ENCODE data around the gene TENT4A.

The TENT4A gene

GRCh38 chr5:6740586-6741150 lies 27.4 kb downstream of the TENT4A start:
- Histone ChIP-seq H3K18ac (ENCODE audit: low read length) (no peak overlapping the region), H4K8ac (ENCODE audit: low read depth, low read length) (no peak overlapping the region), H4K5ac (ENCODE audit: low read length) (no peak overlapping the region), H2AK5ac (ENCODE audit: low read length) (no peak overlapping the region), H2BK15ac (replicated peaks; ENCODE audit: low read depth) (no peak overlapping the region), H3K79me2 (ENCODE audit: control insufficient read depth, insufficient read depth, low read length) (peaks cover 9% of the 10 kb centered on the region), H3K56ac (ENCODE audit: low read length) (no peak overlapping the region), H2BK120ac (ENCODE audit: low read depth, low read length) (no peak overlapping the region), H3K9ac (ENCODE audit: low read length) (no peak overlapping the region), H3K4me2 (ENCODE audit: low read length) (no peak overlapping the region), H3K4me1 (ENCODE audit: control insufficient read depth, low read depth, low read length) (no peaks in the 10 kb centered on the region), H2BK5ac (ENCODE audit: low read length) (no peak overlapping the region), H3K27me3 (ENCODE audit: insufficient read depth, low read length, poor library complexity) (no peaks in the 10 kb centered on the region), H3K23ac (ENCODE audit: low read length) (no peak overlapping the region), H3K4me3 (ENCODE audit: low read length) (no peak overlapping the region), H3K4ac (ENCODE audit: low read depth, low read length) (no peak overlapping the region), H3K36me3 (ENCODE audit: control insufficient read depth, insufficient read depth, low read length) (peaks cover 2% of the 10 kb centered on the region), H3K79me1 (ENCODE audit: low read length) (peaks cover 8% of the 10 kb centered on the region), H3K27ac (ENCODE audit: low read depth, low read length) (no peak overlapping the region)
- DNase-seq = no peak
- WGBS (ENCODE audit: extremely low coverage, insufficient coverage, low lambda C conversion rate) = no CpG with 5 or more reads among the region's 12 CpGs

- Histone ChIP-seq H3K56ac (ENCODE audit: low read length) (no peak overlapping the region), H3K27ac (ENCODE audit: low read depth, low read length) (no peak overlapping the region), H3K79me2 (ENCODE audit: control insufficient read depth, insufficient read depth, low read length) (peaks cover 3% of the 10 kb centered on the region), H4K8ac (ENCODE audit: low read depth, low read length) (no peak overlapping the region), H2BK5ac (ENCODE audit: low read length) (no peak overlapping the region), H3K18ac (ENCODE audit: low read length) (no peak overlapping the region), H2AK5ac (ENCODE audit: low read length) (no peak overlapping the region), H2BK15ac (replicated peaks; ENCODE audit: low read depth) (no peak overlapping the region), H3K4ac (ENCODE audit: low read depth, low read length) (no peak overlapping the region), H3K9ac (ENCODE audit: low read length) (no peak overlapping the region), H3K4me1 (ENCODE audit: control insufficient read depth, low read depth, low read length) (no peaks in the 10 kb centered on the region), H4K5ac (ENCODE audit: low read length) (no peak overlapping the region), H2BK120ac (ENCODE audit: low read depth, low read length) (no peak overlapping the region), H3K4me2 (ENCODE audit: low read length) (no peak overlapping the region), H3K36me3 (ENCODE audit: control insufficient read depth, insufficient read depth, low read length) (peaks cover 3% of the 10 kb centered on the region), H3K23ac (ENCODE audit: low read length) (no peak overlapping the region), H3K27me3 (ENCODE audit: insufficient read depth, low read length, poor library complexity) (no peaks in the 10 kb centered on the region), H3K79me1 (ENCODE audit: low read length) (peaks cover 7% of the 10 kb centered on the region), H3K4me3 (ENCODE audit: low read length) (no peak overlapping the region)
- WGBS (ENCODE audit: extremely low coverage, insufficient coverage, low lambda C conversion rate) = no CpG with 5 or more reads among the region's 13 CpGs
- no peak for DNase-seq
Measured at GRCh38 chr5:6742081-6742758, 29.0 kb downstream of the TENT4A start.

GRCh38 chr5:6743161-6743560 lies 29.9 kb downstream of the TENT4A start:
- no peak overlapping the region for H3K27ac ChIP-seq (ENCODE audit: low read depth, low read length)
- H3K4me2 ChIP-seq (ENCODE audit: low read length) = no peak overlapping the region
- no peak overlapping the region for H2AK5ac ChIP-seq (ENCODE audit: low read length)
- no CpG with 5 or more reads among the region's 10 CpGs for WGBS (ENCODE audit: extremely low coverage, insufficient coverage, low lambda C conversion rate)
- no peak overlapping the region for H3K4ac ChIP-seq (ENCODE audit: low read depth, low read length)
- H3K4me1 ChIP-seq (ENCODE audit: control insufficient read depth, low read depth, low read length) = no peaks in the 10 kb centered on the region
- H4K8ac ChIP-seq (ENCODE audit: low read depth, low read length) = no peak overlapping the region
- H3K23ac ChIP-seq (ENCODE audit: low read length) = no peak overlapping the region
- no peak overlapping the region for H2BK5ac ChIP-seq (ENCODE audit: low read length)
- H3K27me3 ChIP-seq (ENCODE audit: insufficient read depth, low read length, poor library complexity) = no peaks in the 10 kb centered on the region
- no peak overlapping the region for H3K56ac ChIP-seq (ENCODE audit: low read length)
- H4K5ac ChIP-seq (ENCODE audit: low read length) = no peak overlapping the region
- H3K79me2 ChIP-seq (ENCODE audit: control insufficient read depth, insufficient read depth, low read length) = peaks cover 7% of the 10 kb centered on the region
- H2BK15ac ChIP-seq (replicated peaks; ENCODE audit: low read depth) = no peak overlapping the region
- no peak overlapping the region for H3K4me3 ChIP-seq (ENCODE audit: low read length)
- DNase-seq = no peak
- H2BK120ac ChIP-seq (ENCODE audit: low read depth, low read length) = no peak overlapping the region
- H3K36me3 ChIP-seq (ENCODE audit: control insufficient read depth, insufficient read depth, low read length) = peaks cover 3% of the 10 kb centered on the region
- no peak overlapping the region for H3K18ac ChIP-seq (ENCODE audit: low read length)
- no peak overlapping the region for H3K9ac ChIP-seq (ENCODE audit: low read length)
- H3K79me1 ChIP-seq (ENCODE audit: low read length) = peaks cover 12% of the 10 kb centered on the region

- H3K4me2 ChIP-seq (ENCODE audit: low read length) = no peak overlapping the region
- no peak overlapping the region for H2AK5ac ChIP-seq (ENCODE audit: low read length)
- H2BK5ac ChIP-seq (ENCODE audit: low read length) = no peak overlapping the region
- no peaks in the 10 kb centered on the region for H3K27me3 ChIP-seq (ENCODE audit: insufficient read depth, low read length, poor library complexity)
- H3K79me1 ChIP-seq (ENCODE audit: low read length) = peaks cover 17% of the 10 kb centered on the region
- no peak overlapping the region for H4K8ac ChIP-seq (ENCODE audit: low read depth, low read length)
- H2BK120ac ChIP-seq (ENCODE audit: low read depth, low read length) = no peak overlapping the region
- H3K23ac ChIP-seq (ENCODE audit: low read length) = no peak overlapping the region
- H2BK15ac ChIP-seq (replicated peaks; ENCODE audit: low read depth) = no peak overlapping the region
- no peak overlapping the region for H3K4ac ChIP-seq (ENCODE audit: low read depth, low read length)
- H3K18ac ChIP-seq (ENCODE audit: low read length) = no peak overlapping the region
- H3K56ac ChIP-seq (ENCODE audit: low read length) = no peak overlapping the region
- peaks cover 10% of the 10 kb centered on the region for H3K79me2 ChIP-seq (ENCODE audit: control insufficient read depth, insufficient read depth, low read length)
- no peak for DNase-seq
- H3K9ac ChIP-seq (ENCODE audit: low read length) = no peak overlapping the region
- no peak overlapping the region for H3K27ac ChIP-seq (ENCODE audit: low read depth, low read length)
- peaks cover 1% of the 10 kb centered on the region for H3K36me3 ChIP-seq (ENCODE audit: control insufficient read depth, insufficient read depth, low read length)
- WGBS (ENCODE audit: extremely low coverage, insufficient coverage, low lambda C conversion rate) = no CpG with 5 or more reads among the region's 12 CpGs
- H4K5ac ChIP-seq (ENCODE audit: low read length) = no peak overlapping the region
- H3K4me1 ChIP-seq (ENCODE audit: control insufficient read depth, low read depth, low read length) = no peaks in the 10 kb centered on the region
- no peak overlapping the region for H3K4me3 ChIP-seq (ENCODE audit: low read length)
Measured at GRCh38 chr5:6744841-6745705, 31.8 kb downstream of the TENT4A start.

- no peak overlapping the region for H2BK120ac ChIP-seq (ENCODE audit: low read depth, low read length)
- H2BK15ac ChIP-seq (replicated peaks; ENCODE audit: low read depth) = no peak overlapping the region
- no peak overlapping the region for H2BK5ac ChIP-seq (ENCODE audit: low read length)
- H3K36me3 ChIP-seq (ENCODE audit: control insufficient read depth, insufficient read depth, low read length) = peaks cover 1% of the 10 kb centered on the region
- no peaks in the 10 kb centered on the region for H3K4me1 ChIP-seq (ENCODE audit: control insufficient read depth, low read depth, low read length)
- no peak overlapping the region for H2AK5ac ChIP-seq (ENCODE audit: low read length)
- H3K4ac ChIP-seq (ENCODE audit: low read depth, low read length) = no peak overlapping the region
- peak; percentile 33 for DNase-seq
- no peak overlapping the region for H4K5ac ChIP-seq (ENCODE audit: low read length)
- H3K79me1 ChIP-seq (ENCODE audit: low read length) = peaks cover 16% of the 10 kb centered on the region
- H3K56ac ChIP-seq (ENCODE audit: low read length) = no peak overlapping the region
- no peak overlapping the region for H3K18ac ChIP-seq (ENCODE audit: low read length)
- no peaks in the 10 kb centered on the region for H3K27me3 ChIP-seq (ENCODE audit: insufficient read depth, low read length, poor library complexity)
- peaks cover 10% of the 10 kb centered on the region for H3K79me2 ChIP-seq (ENCODE audit: control insufficient read depth, insufficient read depth, low read length)
- H3K4me2 ChIP-seq (ENCODE audit: low read length) = no peak overlapping the region
- WGBS (ENCODE audit: extremely low coverage, insufficient coverage, low lambda C conversion rate) = no CpG with 5 or more reads among the region's 10 CpGs
- no peak overlapping the region for H3K9ac ChIP-seq (ENCODE audit: low read length)
- no peak overlapping the region for H3K23ac ChIP-seq (ENCODE audit: low read length)
- no peak overlapping the region for H4K8ac ChIP-seq (ENCODE audit: low read depth, low read length)
- H3K4me3 ChIP-seq (ENCODE audit: low read length) = no peak overlapping the region
- no peak overlapping the region for H3K27ac ChIP-seq (ENCODE audit: low read depth, low read length)
Measured at GRCh38 chr5:6745706-6746222, 32.5 kb downstream of the TENT4A start.

Measured in mesendoderm (in vitro differentiated cells).